Calu3 (cell line): Measurements from ENCODE around the gene TEX261. TPM values are rescaled to one million over a fixed set of nuclear protein-coding genes. Genes with fewer than 3 reads are reported as not detected.
"Not testable (repeated sequence)": the region's sequence is repeated elsewhere in the genome, so short reads cannot be mapped to it uniquely, and the experiment has no call there.

Experiments used
- BruUV-seq: library from RNA; stranded (reverse); fragments of 400-500 nt; replicated peaks from 2 replicates; lab custom pipeline; 2021; lab: Mats Ljungman, UMichigan
- CTCF ChIA-PET: fragments of 300-600 bp; sonication (Branson Sonifier 250); formaldehyde crosslinking; loops from one replicate; lab custom pipeline; 2022; ENCODE audit warnings: antibody characterized with exemption; lab: Charles Lee
- DNase-seq: peaks from one replicate; pipeline ENCODE4 v3.0.0; 2022
- H3K27ac Mint-ChIP-seq: one replicate; pipeline ENCODE4 v1.8.0; 2022; ENCODE audit warnings: mixed read lengths; ENCODE audit not compliant: unreplicated experiment
- H3K27me3 Mint-ChIP-seq: one replicate; pipeline ENCODE4 v1.8.0; 2022; ENCODE audit warnings: mixed read lengths; ENCODE audit not compliant: unreplicated experiment
- H3K36me3 Mint-ChIP-seq: one replicate; pipeline ENCODE4 v1.8.0; 2022; ENCODE audit warnings: mild to moderate bottlenecking, moderate library complexity, mixed read lengths; ENCODE audit not compliant: insufficient read depth, unreplicated experiment
- H3K4me1 Mint-ChIP-seq: one replicate; pipeline ENCODE4 v1.8.0; 2022; ENCODE audit warnings: mild to moderate bottlenecking, low read depth, mixed read lengths; ENCODE audit not compliant: unreplicated experiment
- H3K4me3 Mint-ChIP-seq: one replicate; pipeline ENCODE4 v1.8.0; 2022; ENCODE audit warnings: mild to moderate bottlenecking, low read depth, moderate library complexity, mixed read lengths; ENCODE audit not compliant: unreplicated experiment
- H3K9me3 Mint-ChIP-seq: one replicate; pipeline ENCODE4 v1.8.0; 2022; ENCODE audit warnings: low read depth, mixed read lengths; ENCODE audit not compliant: unreplicated experiment
- CTCF ChIP-seq: fragments of 200-600 bp; IDR thresholded peaks from one replicate; pipeline ENCODE4 v1.8.0; 2022; ENCODE audit warnings: antibody characterized with exemption; ENCODE audit not compliant: unreplicated experiment
- intact Hi-C: fragments of 100-400 bp; cut with micrococcal nuclease; formaldehyde crosslinking; loops from one replicate; pipeline ENCODE4 v1.10.0; 2022; ENCODE audit not compliant: unreplicated experiment
- total RNA-seq: library from RNA; stranded (reverse); gene quantifications from 2 replicates; pipeline ENCODE4 v1.2.3, GENCODE V29; 2022

TEX261 gene
- total RNA-seq, 1 experiment from 2014 or later = 61.2 TPM

- Mint-ChIP-seq H3K27me3 (peaks cover 36% of the 10 kb centered on the region), H3K4me3 (no peak overlapping the region), H3K27ac (no peak overlapping the region), H3K4me1 (no peaks in the 10 kb centered on the region), H3K9me3 (no peaks in the 10 kb centered on the region), H3K36me3 (no peaks in the 10 kb centered on the region)
- no peak for TF ChIP-seq CTCF
- CTCF ChIA-PET = interaction anchor here (0.6 to 0.7 kb wide), 3 partner anchors 35 to 129 kb away, joined by 3 to 4 read pairs (median 4); partner anchors contain the start of genes MCEE and MPHOSPH10
- no peak for DNase-seq
- intact Hi-C loops = no loop called here
- BruUV-seq = no TSS peak
Measured at GRCh38 chr2:71001592-71001927, 6.9 kb upstream of the TEX261 start.

- intact Hi-C loops = no loop called here
- no peaks in the 10 kb centered on the region for H3K36me3 Mint-ChIP-seq
- no peak overlapping the region for H3K4me3 Mint-ChIP-seq
- H3K4me1 Mint-ChIP-seq = no peaks in the 10 kb centered on the region
- no peaks in the 10 kb centered on the region for H3K9me3 Mint-ChIP-seq
- CTCF ChIA-PET = interaction anchor here (0.6 to 0.7 kb wide), 3 partner anchors 35 to 129 kb away, joined by 3 to 4 read pairs (median 4); partner anchors contain the start of genes MCEE and MPHOSPH10
- BruUV-seq = no TSS peak
- TF ChIP-seq CTCF = peak; percentile 81
- H3K27me3 Mint-ChIP-seq = peaks cover 31% of the 10 kb centered on the region
- peak; percentile 77 for DNase-seq
- H3K27ac Mint-ChIP-seq = no peak overlapping the region
Measured at GRCh38 chr2:71000780-71001591, 6.3 kb upstream of the TEX261 start.

GRCh38 chr2:70999931-71000330, 5.3 kb upstream of the TEX261 start:
- intact Hi-C loops, H3K36me3 Mint-ChIP-seq, H3K4me1 Mint-ChIP-seq, H3K27ac Mint-ChIP-seq, BruUV-seq, DNase-seq, CTCF ChIA-PET, H3K9me3 Mint-ChIP-seq, H3K4me3 Mint-ChIP-seq: not testable (repeated sequence)
- H3K27me3 Mint-ChIP-seq = peaks cover 20% of the 10 kb centered on the region

GRCh38 chr2:70999362-70999761, 4.7 kb upstream of the TEX261 start:
- peaks cover 15% of the 10 kb centered on the region for H3K27me3 Mint-ChIP-seq
- peaks cover 9% of the 10 kb centered on the region for H3K36me3 Mint-ChIP-seq
- H3K9me3 Mint-ChIP-seq = no peaks in the 10 kb centered on the region
- no peaks in the 10 kb centered on the region for H3K4me1 Mint-ChIP-seq
- intact Hi-C loops = no loop called here
- no peak for DNase-seq
- no peak overlapping the region for H3K27ac Mint-ChIP-seq
- TF ChIP-seq CTCF = no peak
- H3K4me3 Mint-ChIP-seq = no peak overlapping the region
- CTCF ChIA-PET = no interaction called here
- no TSS peak for BruUV-seq

GRCh38 chr2:70998885-70999284, 4.2 kb upstream of the TEX261 start:
- H3K27ac Mint-ChIP-seq, BruUV-seq, H3K4me1 Mint-ChIP-seq, H3K4me3 Mint-ChIP-seq, CTCF ChIA-PET, DNase-seq, H3K9me3 Mint-ChIP-seq, intact Hi-C loops: not testable (repeated sequence)
- H3K36me3 Mint-ChIP-seq = peaks cover 13% of the 10 kb centered on the region
- peaks cover 10% of the 10 kb centered on the region for H3K27me3 Mint-ChIP-seq
